Gastroesophageal sphincter (tissue), 4 donors: ENCODE measurements around the gene THAP11. TPM values are rescaled to one million over a fixed set of nuclear protein-coding genes. Genes with fewer than 3 reads are reported as not detected.

Experiments
- ATAC-seq: fragments of 150-250 bp; one replicate; pipeline ENCODE4 v1.9.1; 2016; ENCODE audit warnings: mild to moderate bottlenecking, moderate library complexity
- H3K27ac ChIP-seq, 4 donors: fragments of 200-600 bp; sonication (generic) in 3 of 4; 1 replicate in 3 of 4; 2 replicates in 1 of 4; pipeline ENCODE4 v1.5.1; 2016 to 2019
- H3K27me3 ChIP-seq: fragments of 200-600 bp; sonication (generic); one replicate; pipeline ENCODE4 v1.5.1; 2019
- H3K36me3 ChIP-seq, 2 donors: fragments of 200-600 bp; sonication (generic); one replicate each; pipeline ENCODE4 v1.5.1; 2019; ENCODE audit warnings: control low read depth in 1 of 2
- H3K4me1 ChIP-seq, 3 donors: fragments of 200-600 bp; sonication (generic); 1 replicate in 2 of 3; 2 replicates in 1 of 3; pipeline ENCODE4 v1.5.1; 2016 to 2019; ENCODE audit warnings: control low read depth in 2 of 3
- H3K4me3 ChIP-seq, 2 donors: fragments of 200-600 bp; sonication (generic); one replicate each; pipeline ENCODE4 v1.5.1; 2019; ENCODE audit warnings: mild to moderate bottlenecking in 1 of 2, moderate library complexity in 1 of 2
- H3K9me3 ChIP-seq, 3 donors: fragments of 200-600 bp; sonication (generic); one replicate each; pipeline ENCODE4 v1.5.1; 2017 to 2019; ENCODE audit warnings: control low read depth in 2 of 3
- EP300 ChIP-seq: sonication (generic); formaldehyde crosslinking; IDR thresholded peaks from one replicate; pipeline ENCODE4 v1.6.1; 2017; ENCODE audit warnings: antibody characterized with exemption, mild to moderate bottlenecking
- POLR2A ChIP-seq, 2 donors: fragments of 450-650 bp; IDR thresholded peaks; one replicate each; pipeline ENCODE4 v1.6.1; 2017; ENCODE audit warnings: antibody characterized with exemption in 2 of 2, mild to moderate bottlenecking in 2 of 2, moderate library complexity in 1 of 2
- POLR2AphosphoS5 ChIP-seq: sonication (generic); formaldehyde crosslinking; IDR thresholded peaks from one replicate; pipeline ENCODE4 v1.6.1; 2017; ENCODE audit warnings: antibody characterized with exemption
- WGBS, 2 donors: methylation state at CpG; one replicate each; pipeline ENCODE4 v1.1.5; 2018; ENCODE audit warnings: low coverage in 1 of 2; 5-methylcytosine and 5-hydroxymethylcytosine counted together
- total RNA-seq, 4 donors: library from RNA; depleted of rRNA; stranded (reverse); fragments of >200 nt; gene quantifications; one replicate each; pipeline ENCODE4 v1.1.0, GENCODE V29; 2016
- TF ChIP-seq, protein P1 (sequence below), 4 experiments: fragments of 200-600 bp in 2 of 4; fragments of 450-650 bp in 2 of 4; sonication (generic) in 1 of 4; IDR thresholded peaks; one replicate each; pipeline ENCODE4 v1.5.1; 2017 to 2019; ENCODE audit warnings: antibody characterized with exemption in 4 of 4, mild to moderate bottlenecking in 2 of 4, moderate library complexity in 2 of 4

Gene THAP11
- total RNA-seq, 4 donors from 2014 or later, result 52.6 to 78.0 (median 76.0) TPM

DNA sequence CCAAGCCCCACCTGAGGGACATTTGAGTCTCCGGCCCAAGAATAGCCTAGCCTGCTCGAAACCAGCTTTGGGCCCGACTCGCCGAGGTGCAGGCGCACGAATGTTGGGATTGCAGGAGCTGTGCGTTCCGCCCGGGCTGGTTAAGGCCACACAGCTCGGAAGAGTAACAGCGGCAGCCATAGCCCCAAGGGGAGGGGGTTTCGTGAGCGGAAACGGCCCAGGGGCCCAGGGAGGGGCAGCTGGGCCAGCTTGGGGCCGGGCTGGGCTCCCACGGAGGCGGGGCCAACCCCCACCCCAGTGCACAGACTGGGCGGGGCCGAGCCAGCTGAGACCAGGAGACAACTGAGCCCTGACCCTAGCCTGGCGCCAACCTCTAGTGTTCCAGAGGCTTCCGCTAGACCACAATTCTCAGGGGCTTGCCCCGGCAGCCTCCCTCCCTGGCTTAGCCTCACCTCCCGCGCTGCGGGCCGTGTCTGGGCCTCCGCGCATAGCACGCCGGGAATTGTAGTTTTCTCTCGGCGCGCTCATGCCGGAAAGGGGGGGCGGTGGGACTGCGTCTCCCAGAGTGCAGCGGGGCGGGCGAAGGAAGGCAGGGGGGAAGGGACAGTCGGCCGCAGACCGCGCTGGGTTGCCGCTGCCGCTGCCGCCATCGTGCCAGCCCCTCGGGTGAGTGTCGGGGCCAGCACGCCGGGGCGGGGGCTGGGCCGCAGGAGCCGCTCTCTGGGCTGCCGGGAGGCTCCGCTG is 4.4 kb downstream of the THAP11 start, which contains the start of gene NUTF2:
Gene NUTF2, plus strand, starts transcription at position 614 of the 744 bp plus-strand sequence. CDS start 18,198 bp downstream, outside the sequence.
- Histone ChIP-seq H3K4me1 (peaks cover 6 to 80% (median 39%) of the 10 kb centered on the region in 3 donors), H3K27ac (peak within 1 kb of the TSS; percentile 11 to 100 (median 97)), H3K4me3 (peak within 1 kb of the TSS; percentile 74 to 97), H3K27me3 (no peaks in the 10 kb centered on the region), H3K9me3 (no peaks in the 10 kb centered on the region), H3K36me3 (no peaks in the 10 kb centered on the region)
- no peak for TF ChIP-seq EP300
- TF ChIP-seq, protein P1, sequence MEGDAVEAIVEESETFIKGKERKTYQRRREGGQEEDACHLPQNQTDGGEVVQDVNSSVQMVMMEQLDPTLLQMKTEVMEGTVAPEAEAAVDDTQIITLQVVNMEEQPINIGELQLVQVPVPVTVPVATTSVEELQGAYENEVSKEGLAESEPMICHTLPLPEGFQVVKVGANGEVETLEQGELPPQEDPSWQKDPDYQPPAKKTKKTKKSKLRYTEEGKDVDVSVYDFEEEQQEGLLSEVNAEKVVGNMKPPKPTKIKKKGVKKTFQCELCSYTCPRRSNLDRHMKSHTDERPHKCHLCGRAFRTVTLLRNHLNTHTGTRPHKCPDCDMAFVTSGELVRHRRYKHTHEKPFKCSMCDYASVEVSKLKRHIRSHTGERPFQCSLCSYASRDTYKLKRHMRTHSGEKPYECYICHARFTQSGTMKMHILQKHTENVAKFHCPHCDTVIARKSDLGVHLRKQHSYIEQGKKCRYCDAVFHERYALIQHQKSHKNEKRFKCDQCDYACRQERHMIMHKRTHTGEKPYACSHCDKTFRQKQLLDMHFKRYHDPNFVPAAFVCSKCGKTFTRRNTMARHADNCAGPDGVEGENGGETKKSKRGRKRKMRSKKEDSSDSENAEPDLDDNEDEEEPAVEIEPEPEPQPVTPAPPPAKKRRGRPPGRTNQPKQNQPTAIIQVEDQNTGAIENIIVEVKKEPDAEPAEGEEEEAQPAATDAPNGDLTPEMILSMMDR (IDR thresholded peaks at IDR 0.05), result no peak
- TF ChIP-seq POLR2A (IDR thresholded peaks at IDR 0.05), result peak; percentile 36 to 60
- peak; percentile 72 for TF ChIP-seq POLR2AphosphoS5
- ATAC-seq, result peak; percentile 88
- 0% methylated on average over 1 of the region's 57 CpGs; no CpG with 5 or more reads in 1 of the 2 donors for WGBS, 2 donors

DNA sequence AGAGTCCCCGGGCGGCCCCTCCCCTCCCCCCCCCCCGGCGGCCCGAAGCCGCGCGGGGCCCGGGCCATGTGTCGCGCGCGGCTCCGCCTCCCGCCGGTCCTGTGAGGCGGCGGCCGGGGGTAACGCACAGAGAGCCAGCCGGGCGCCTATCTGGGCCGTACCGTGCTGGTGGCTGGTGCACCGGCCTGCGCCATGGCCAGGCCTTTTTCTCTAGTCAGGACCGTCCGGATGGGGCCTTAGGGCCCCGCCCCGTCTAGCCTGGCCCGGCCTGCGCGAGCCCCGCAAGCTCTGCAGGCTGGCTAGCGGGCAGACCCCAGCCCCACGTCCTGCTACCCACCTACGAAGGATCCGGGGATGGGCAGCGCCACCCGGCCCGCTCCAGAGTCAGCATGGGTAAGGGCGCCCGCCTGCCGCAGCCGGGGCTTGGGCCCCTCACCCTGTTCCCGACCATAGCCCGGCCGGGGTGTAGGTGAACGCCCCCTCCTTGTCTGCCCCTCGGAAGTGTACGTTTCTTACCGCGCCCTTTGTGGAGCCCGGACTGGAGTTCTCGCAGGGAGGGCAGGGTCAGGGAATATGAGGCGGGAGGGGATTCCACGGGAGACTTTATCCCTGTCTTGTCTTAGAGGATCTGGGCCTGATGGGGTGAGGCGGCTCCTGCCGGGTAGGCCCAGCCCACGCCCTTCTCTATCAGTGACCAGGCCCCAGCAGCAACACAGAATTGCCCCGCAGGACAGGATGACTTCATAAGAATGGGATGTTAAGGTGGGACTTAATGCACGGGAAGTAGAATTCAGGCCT is 5.1 kb downstream of the THAP11 start, which contains the start of gene CENPT:
Gene CENPT, minus strand, starts transcription at position 630 of the 798 bp plus-strand sequence. CDS start 13,834 bp downstream, outside the sequence.
- 0% methylated on average over 4 to 6 of the region's 62 CpGs for WGBS, 2 donors

DNA sequence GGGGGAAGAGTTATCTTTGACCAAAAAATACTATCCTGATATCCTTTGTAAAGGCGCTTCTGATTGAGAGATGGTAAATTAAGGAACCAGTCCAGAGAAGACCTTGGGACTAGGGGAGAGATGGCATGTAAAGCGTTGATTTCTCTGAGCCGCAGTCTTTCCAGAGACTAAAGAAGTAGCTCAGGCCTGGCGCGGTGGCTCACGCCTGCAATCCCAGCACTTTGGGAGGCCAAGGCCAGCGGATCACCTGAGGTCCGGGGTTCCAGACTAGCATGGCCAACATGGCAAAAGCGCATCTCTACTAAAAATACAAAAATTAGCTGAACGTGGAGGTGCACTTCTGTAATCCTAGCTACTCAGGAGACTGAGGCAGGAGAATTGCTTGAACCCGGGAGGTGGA is 6.0 kb downstream of the THAP11 start:
- H3K4me1 ChIP-seq, result peaks cover 6 to 72% (median 39%) of the 10 kb centered on the region in 3 donors
- peak overlapping the region in 3 of 4 donors; percentile 95 to 100 (median 99) for H3K27ac ChIP-seq

More for the DNA sequence above, 5.1 kb downstream of the THAP11 start, which contains the start of gene CENPT:
- Histone ChIP-seq H3K27me3 (no peaks in the 10 kb centered on the region), H3K9me3 (no peaks in the 10 kb centered on the region), H3K4me1 (peaks cover 6 to 79% (median 39%) of the 10 kb centered on the region in 3 donors), H3K36me3 (no peaks in the 10 kb centered on the region), H3K27ac (peak within 1 kb of the TSS; percentile 11 to 100 (median 97)), H3K4me3 (peak within 1 kb of the TSS; percentile 74 to 97)
- ATAC-seq, result peak; percentile 70
- TF ChIP-seq EP300, result no peak
- TF ChIP-seq POLR2AphosphoS5, result no peak
- TF ChIP-seq, protein P1 (IDR thresholded peaks at IDR 0.05), result peak in 2 of 4 experiments; percentile 11 to 14
- TF ChIP-seq POLR2A (IDR thresholded peaks at IDR 0.05), result peak in 1 of 2 donors; percentile 47

DNA sequence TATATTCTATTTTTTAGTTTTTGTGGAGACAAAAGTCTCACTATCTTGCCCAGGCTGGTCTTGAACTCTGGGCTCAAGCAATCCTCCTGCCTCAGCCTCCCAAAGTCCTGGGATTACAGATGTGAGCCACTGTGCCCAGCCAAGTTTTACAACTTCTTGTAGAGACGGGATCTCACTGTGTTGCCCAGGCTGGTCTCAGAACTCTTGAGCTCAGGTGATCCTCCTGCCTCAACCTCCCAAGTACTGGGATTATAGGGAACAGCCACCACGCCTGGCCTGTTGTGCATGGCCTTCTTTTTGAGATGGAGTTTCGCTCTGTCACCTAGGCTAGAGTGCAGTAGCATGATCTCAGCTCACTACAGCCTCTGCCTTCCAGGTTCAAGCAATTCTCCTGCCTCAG is 11.6 kb downstream of the THAP11 start:
- no peak for ATAC-seq
- TF ChIP-seq POLR2A (IDR thresholded peaks at IDR 0.05), result no peak
- TF ChIP-seq POLR2AphosphoS5, result no peak
- TF ChIP-seq, protein P1 (IDR thresholded peaks at IDR 0.05), result no peak
- no peak for TF ChIP-seq EP300
- H3K27ac ChIP-seq, result no peak overlapping the region
- no peak overlapping the region for H3K4me3 ChIP-seq
- 88% methylated on average over 1 of the region's 3 CpGs; no CpG with 5 or more reads in 1 of the 2 donors for WGBS, 2 donors
- H3K9me3 ChIP-seq, result no peaks in the 10 kb centered on the region
- no peaks in the 10 kb centered on the region for H3K27me3 ChIP-seq
- H3K36me3 ChIP-seq, result no peaks in the 10 kb centered on the region
- H3K4me1 ChIP-seq, result peaks cover 0 to 66% (median 19%) of the 10 kb centered on the region in 3 donors

More for the DNA sequence above, 6.0 kb downstream of the THAP11 start:
- ATAC-seq, result no peak
- Histone ChIP-seq H3K9me3 (no peaks in the 10 kb centered on the region), H3K27me3 (no peaks in the 10 kb centered on the region), H3K4me3 (peak overlapping the region in 1 of 2 donors; percentile 97), H3K36me3 (no peaks in the 10 kb centered on the region)
- WGBS, 2 donors, result 77 to 90% methylated on average over 2 to 4 of the region's 11 CpGs
- no peak for TF ChIP-seq EP300
- TF ChIP-seq, protein P1 (IDR thresholded peaks at IDR 0.05), result no peak
- no peak for TF ChIP-seq POLR2AphosphoS5
- no peak for TF ChIP-seq POLR2A (IDR thresholded peaks at IDR 0.05)
